Fibroblast of the conjunctiva (primary cell): ENCODE results near the gene SCRT2.
A peak's percentile ranks its signal among the peaks of the same experiment; 100 is the strongest.
"Not testable (repeated sequence)": the region's sequence is repeated elsewhere in the genome, so short reads cannot be mapped to it uniquely, and the experiment has no call there.

Source experiments
- DNase-seq: peaks from one replicate; pipeline ENCODE4 v3.0.0-alpha.2; 2010; ENCODE audit warnings: low read depth

SCRT2 gene

GRCh38 chr20:653110-653589 is 22.5 kb downstream of the SCRT2 start, which contains the start of gene SRXN1:
Gene SRXN1, minus strand, starts transcription at chr20:653200. Its CDS starts 15 bp downstream, at chr20:653185.
- peak; percentile 85 for DNase-seq

GRCh38 chr20:652615-653109 is 22.9 kb downstream of the SCRT2 start:
- DNase-seq: no peak

GRCh38 chr20:651713-652614 is 23.6 kb downstream of the SCRT2 start:
- no peak for DNase-seq

- no peak for DNase-seq
Observed at GRCh38 chr20:650954-651353, 24.6 kb downstream of the SCRT2 start.

GRCh38 chr20:650281-650680 is 25.3 kb downstream of the SCRT2 start:
- DNase-seq: no peak

- no peak for DNase-seq
Observed at GRCh38 chr20:647479-648019, 28.1 kb downstream of the SCRT2 start.

- no peak for DNase-seq
Observed at GRCh38 chr20:646868-647233, 28.8 kb downstream of the SCRT2 start.

GRCh38 chr20:646107-646867 is 29.3 kb downstream of the SCRT2 start:
- DNase-seq: no peak

GRCh38 chr20:645318-646106 is 30.1 kb downstream of the SCRT2 start:
- DNase-seq: peak; percentile 50

GRCh38 chr20:644692-645317 is 30.8 kb downstream of the SCRT2 start:
- no peak for DNase-seq

- no peak for DNase-seq
Observed at GRCh38 chr20:642398-643174, 33.0 kb downstream of the SCRT2 start.

- not testable (repeated sequence) for DNase-seq
Observed at GRCh38 chr20:642013-642397, 33.6 kb downstream of the SCRT2 start.

- no peak for DNase-seq
Observed at GRCh38 chr20:641516-641875, 34.1 kb downstream of the SCRT2 start.

- DNase-seq: no peak
Observed at GRCh38 chr20:640674-641515, 34.7 kb downstream of the SCRT2 start.

- no peak for DNase-seq
Observed at GRCh38 chr20:638579-638978, 37.0 kb downstream of the SCRT2 start.

- DNase-seq: no peak
Observed at GRCh38 chr20:637559-637958, 38.0 kb downstream of the SCRT2 start.

GRCh38 chr20:635893-636338 is 39.7 kb downstream of the SCRT2 start:
- no peak for DNase-seq

- DNase-seq: no peak
Observed at GRCh38 chr20:635028-635892, 40.3 kb downstream of the SCRT2 start.
